Measurements from ENCODE around the gene C1orf185. TPM values are rescaled to one million over a fixed set of nuclear protein-coding genes. Genes with fewer than 3 reads are reported as not detected.
"Not testable (repeated sequence)": the region's sequence is repeated elsewhere in the genome, so short reads cannot be mapped to it uniquely, and the experiment has no call there.

Gene C1orf185
- total and polyA plus RNA-seq, 2 of the 4 experiments (the other 2 are of a cell fraction) = not detected

GRCh38 chr1:51162560-51162959 lies 60.5 kb downstream of the C1orf185 start:
- H3K56ac ChIP-seq (ENCODE audit: extremely low read depth, insufficient read depth, low read length); intact Hi-C loops (cut with micrococcal nuclease); H3K9me3 ChIP-seq (ENCODE audit: control insufficient read depth, insufficient read depth, low read length); H3K79me1 ChIP-seq (ENCODE audit: low read depth in 1 of 2, low read length in 2 of 2); H3K27ac ChIP-seq (ENCODE audit: insufficient read depth, low read length); H2AFZ ChIP-seq (replicated peaks; ENCODE audit: low read length, poor library complexity); H3K9ac ChIP-seq (ENCODE audit: low read depth, low read length); H4K91ac ChIP-seq (ENCODE audit: insufficient read depth, low read depth, low read length); ATAC-seq (ENCODE audit: low read depth); H3K9me1 ChIP-seq (ENCODE audit: insufficient read depth, low read length); H4K5ac ChIP-seq (ENCODE audit: low read depth, low read length); dilution Hi-C loops (cut with HindIII; ENCODE audit: low sequenced_read_pairs, unreplicated experiment); H3K14ac ChIP-seq (replicated peaks; ENCODE audit: low read depth, low read length); H3K4me2 ChIP-seq (ENCODE audit: low read depth, low read length); H3K18ac ChIP-seq (ENCODE audit: low read depth, low read length); H2BK15ac ChIP-seq (ENCODE audit: low read depth, low read length); DNase-seq; H4K8ac ChIP-seq (ENCODE audit: low read depth in 2 of 2, low read length in 2 of 2); H3K4ac ChIP-seq (ENCODE audit: low read depth, low read length); H2BK120ac ChIP-seq (ENCODE audit: low read depth, low read length); H2BK20ac ChIP-seq (ENCODE audit: low read depth, low read length); H2AK5ac ChIP-seq (ENCODE audit: low read depth, low read length); H3K4me3 ChIP-seq (ENCODE audit: insufficient read depth, low read depth, low read length); H2AK9ac ChIP-seq (replicated peaks; ENCODE audit: low read depth, low read length, poor library complexity); H3K27me3 ChIP-seq (ENCODE audit: control insufficient read depth, insufficient read depth, low read length); BruUV-seq (replicated peaks); H3K36me3 ChIP-seq (ENCODE audit: control insufficient read depth, insufficient read depth, low read length); H3K23ac ChIP-seq (ENCODE audit: low read depth, low read length); H2BK5ac ChIP-seq (ENCODE audit: low read depth, low read length, poor library complexity, severe bottlenecking); H3K4me1 ChIP-seq (ENCODE audit: control insufficient read depth, insufficient read depth, low read length); in situ Hi-C loops (cut with MboI; ENCODE audit: low sequenced_read_pairs); H4K20me1 ChIP-seq (ENCODE audit: insufficient read depth, low read length); POLR2A ChIA-PET (ENCODE audit: unreplicated experiment): not testable (repeated sequence)
- CTCF ChIA-PET = interaction anchor here (0.6 kb wide), 1 partner anchor 658 kb away, joined by 3 read pairs; no protein-coding TSS in a partner anchor
- WGBS, 2 experiments (ENCODE audit: extremely low coverage in 2 of 2, insufficient read length in 1 of 2) = 90% methylated on average over 2 of the region's 5 CpGs; no CpG with 5 or more reads in 1 of the 2 experiments
